ENCODE measurements around the gene SEC16B.

The SEC16B gene

GRCh38 chr1:177927021-177927596, 42.7 kb downstream of the SEC16B start:
- Histone ChIP-seq H4K8ac (ENCODE audit: low read length) (peak overlapping the region; percentile 62), H3K4me1 (ENCODE audit: control insufficient read depth, insufficient read depth, low read depth, low read length) (peaks cover 7% of the 10 kb centered on the region), H3K79me1 (replicated peaks; ENCODE audit: low read length, poor library complexity, severe bottlenecking) (no peaks in the 10 kb centered on the region)

GRCh38 chr1:177926201-177926600, 43.7 kb downstream of the SEC16B start:
- Histone ChIP-seq H3K36me3 (ENCODE audit: control insufficient read depth in 1 of 2, insufficient read depth in 2 of 2, low read depth in 1 of 2, low read length in 2 of 2) (peaks cover 6 to 25% of the 10 kb centered on the region in 2 experiments), H3K9me3 (ENCODE audit: control insufficient read depth, low read length) (no peaks in the 10 kb centered on the region), H4K91ac (ENCODE audit: low read length) (no peak overlapping the region), H3K4me2 (ENCODE audit: low read length, poor library complexity, severe bottlenecking) (no peak overlapping the region), H2BK5ac (ENCODE audit: low read depth, low read length, poor library complexity, severe bottlenecking) (no peak overlapping the region), H3K79me1 (replicated peaks; ENCODE audit: low read length, poor library complexity, severe bottlenecking) (no peaks in the 10 kb centered on the region), H2BK15ac (ENCODE audit: low read depth, poor library complexity, severe bottlenecking) (no peak overlapping the region), H3K9ac (ENCODE audit: low read length) (no peak overlapping the region), H3K4me3 (ENCODE audit: insufficient read depth in 1 of 2, low read depth in 1 of 2, low read length in 2 of 2) (no peak overlapping the region), H3K23ac (ENCODE audit: low read length in 2 of 2) (no peak overlapping the region), H4K8ac (ENCODE audit: low read length) (no peak overlapping the region), H3K4ac (ENCODE audit: low read depth in 1 of 2, low read length in 2 of 2) (no peak overlapping the region), H2BK120ac (ENCODE audit: low read depth, low read length) (no peak overlapping the region), H3K14ac (ENCODE audit: low read length in 2 of 2) (no peak overlapping the region), H3K27ac (ENCODE audit: low read length, poor library complexity, severe bottlenecking) (peak overlapping the region; percentile 77), H2AFZ (ENCODE audit: low read depth, low read length) (no peak overlapping the region), H3K27me3 (ENCODE audit: control insufficient read depth in 1 of 2, insufficient read depth in 1 of 2, low read length in 2 of 2) (no peaks in the 10 kb centered on the region), H2BK12ac (ENCODE audit: low read length in 2 of 2) (no peak overlapping the region), H2AK5ac (ENCODE audit: low read length, severe bottlenecking) (no peak overlapping the region), H3K4me1 (ENCODE audit: control insufficient read depth, insufficient read depth, low read depth, low read length) (peaks cover 7% of the 10 kb centered on the region), H3K18ac (ENCODE audit: low read depth in 1 of 2, low read length in 2 of 2) (no peak overlapping the region)
- DNase-seq = no peak

More at GRCh38 chr1:177927021-177927596, 42.7 kb downstream of the SEC16B start:
- no peak overlapping the region for H2BK120ac ChIP-seq (ENCODE audit: low read depth, low read length)
- H3K18ac ChIP-seq (ENCODE audit: low read depth in 1 of 2, low read length in 2 of 2) = peak overlapping the region in 1 of 2 experiments; percentile 31
- no peak overlapping the region for H3K4me3 ChIP-seq (ENCODE audit: insufficient read depth in 1 of 2, low read depth in 1 of 2, low read length in 2 of 2)
- H2BK5ac ChIP-seq (ENCODE audit: low read depth, low read length, poor library complexity, severe bottlenecking) = no peak overlapping the region
- 0% methylated on average over 4 of the region's 5 CpGs for WGBS
- no peak overlapping the region for H3K14ac ChIP-seq (ENCODE audit: low read length in 2 of 2)
- H3K9me3 ChIP-seq (ENCODE audit: control insufficient read depth, low read length) = no peaks in the 10 kb centered on the region
- no peak overlapping the region for H3K4me2 ChIP-seq (ENCODE audit: low read length, poor library complexity, severe bottlenecking)
- H2AFZ ChIP-seq (ENCODE audit: low read depth, low read length) = no peak overlapping the region
- no peak overlapping the region for H4K91ac ChIP-seq (ENCODE audit: low read length)
- H2BK12ac ChIP-seq (ENCODE audit: low read length in 2 of 2) = peak overlapping the region in 1 of 2 experiments; percentile 38
- peak overlapping the region; percentile 85 for H2AK5ac ChIP-seq (ENCODE audit: low read length, severe bottlenecking)
- no peak overlapping the region for H3K4ac ChIP-seq (ENCODE audit: low read depth in 1 of 2, low read length in 2 of 2)
- no peaks in the 10 kb centered on the region for H3K27me3 ChIP-seq (ENCODE audit: control insufficient read depth in 1 of 2, insufficient read depth in 1 of 2, low read length in 2 of 2)
- peak; percentile 71 for DNase-seq
- peak overlapping the region; percentile 77 for H3K27ac ChIP-seq (ENCODE audit: low read length, poor library complexity, severe bottlenecking)
- peaks cover 8 to 34% of the 10 kb centered on the region in 2 experiments for H3K36me3 ChIP-seq (ENCODE audit: control insufficient read depth in 1 of 2, insufficient read depth in 2 of 2, low read depth in 1 of 2, low read length in 2 of 2)
- no peak overlapping the region for H2BK15ac ChIP-seq (ENCODE audit: low read depth, poor library complexity, severe bottlenecking)
- H3K23ac ChIP-seq (ENCODE audit: low read length in 2 of 2) = no peak overlapping the region
- H3K9ac ChIP-seq (ENCODE audit: low read length) = peak overlapping the region; percentile 40

- H3K4me2 ChIP-seq (ENCODE audit: low read length, poor library complexity, severe bottlenecking) = no peak overlapping the region
- no peak overlapping the region for H2BK120ac ChIP-seq (ENCODE audit: low read depth, low read length)
- H3K79me1 ChIP-seq (replicated peaks; ENCODE audit: low read length, poor library complexity, severe bottlenecking) = no peaks in the 10 kb centered on the region
- no peak overlapping the region for H3K14ac ChIP-seq (ENCODE audit: low read length in 2 of 2)
- H3K27ac ChIP-seq (ENCODE audit: low read length, poor library complexity, severe bottlenecking) = no peak overlapping the region
- no peaks in the 10 kb centered on the region for H3K9me3 ChIP-seq (ENCODE audit: control insufficient read depth, low read length)
- H2BK12ac ChIP-seq (ENCODE audit: low read length in 2 of 2) = no peak overlapping the region
- no peak overlapping the region for H3K18ac ChIP-seq (ENCODE audit: low read depth in 1 of 2, low read length in 2 of 2)
- no peak for DNase-seq
- H2BK5ac ChIP-seq (ENCODE audit: low read depth, low read length, poor library complexity, severe bottlenecking) = no peak overlapping the region
- no peak overlapping the region for H4K91ac ChIP-seq (ENCODE audit: low read length)
- H3K4me1 ChIP-seq (ENCODE audit: control insufficient read depth, insufficient read depth, low read depth, low read length) = peaks cover 7% of the 10 kb centered on the region
- H2BK15ac ChIP-seq (ENCODE audit: low read depth, poor library complexity, severe bottlenecking) = no peak overlapping the region
- H3K23ac ChIP-seq (ENCODE audit: low read length in 2 of 2) = no peak overlapping the region
- no peak overlapping the region for H2AFZ ChIP-seq (ENCODE audit: low read depth, low read length)
- 42% methylated on average over 2 of the region's 2 CpGs for WGBS
- H3K36me3 ChIP-seq (ENCODE audit: control insufficient read depth in 1 of 2, insufficient read depth in 2 of 2, low read depth in 1 of 2, low read length in 2 of 2) = peaks cover 6 to 13% of the 10 kb centered on the region in 2 experiments
- H2AK5ac ChIP-seq (ENCODE audit: low read length, severe bottlenecking) = no peak overlapping the region
- no peak overlapping the region for H3K9ac ChIP-seq (ENCODE audit: low read length)
- no peak overlapping the region for H3K4me3 ChIP-seq (ENCODE audit: insufficient read depth in 1 of 2, low read depth in 1 of 2, low read length in 2 of 2)
- no peak overlapping the region for H3K4ac ChIP-seq (ENCODE audit: low read depth in 1 of 2, low read length in 2 of 2)
- no peaks in the 10 kb centered on the region for H3K27me3 ChIP-seq (ENCODE audit: control insufficient read depth in 1 of 2, insufficient read depth in 1 of 2, low read length in 2 of 2)
- no peak overlapping the region for H4K8ac ChIP-seq (ENCODE audit: low read length)
Measured at GRCh38 chr1:177925006-177925405, 44.9 kb downstream of the SEC16B start.

GRCh38 chr1:177923441-177923840, 46.4 kb downstream of the SEC16B start:
- no peak overlapping the region for H3K27ac ChIP-seq (ENCODE audit: low read length, poor library complexity, severe bottlenecking)
- no peak overlapping the region for H4K91ac ChIP-seq (ENCODE audit: low read length)
- H3K23ac ChIP-seq (ENCODE audit: low read length in 2 of 2) = no peak overlapping the region
- H3K4me2 ChIP-seq (ENCODE audit: low read length, poor library complexity, severe bottlenecking) = no peak overlapping the region
- H3K27me3 ChIP-seq (ENCODE audit: control insufficient read depth in 1 of 2, insufficient read depth in 1 of 2, low read length in 2 of 2) = no peaks in the 10 kb centered on the region
- no peak overlapping the region for H2AK5ac ChIP-seq (ENCODE audit: low read length, severe bottlenecking)
- H2BK5ac ChIP-seq (ENCODE audit: low read depth, low read length, poor library complexity, severe bottlenecking) = no peak overlapping the region
- H3K4me1 ChIP-seq (ENCODE audit: control insufficient read depth, insufficient read depth, low read depth, low read length) = peaks cover 7% of the 10 kb centered on the region
- no peak overlapping the region for H3K4me3 ChIP-seq (ENCODE audit: insufficient read depth in 1 of 2, low read depth in 1 of 2, low read length in 2 of 2)
- no peak overlapping the region for H3K4ac ChIP-seq (ENCODE audit: low read depth in 1 of 2, low read length in 2 of 2)
- no peak overlapping the region for H2BK12ac ChIP-seq (ENCODE audit: low read length in 2 of 2)
- no peak for DNase-seq
- WGBS = 94% methylated on average over 3 of the region's 3 CpGs
- no peaks in the 10 kb centered on the region for H3K79me1 ChIP-seq (replicated peaks; ENCODE audit: low read length, poor library complexity, severe bottlenecking)
- H3K18ac ChIP-seq (ENCODE audit: low read depth in 1 of 2, low read length in 2 of 2) = no peak overlapping the region
- H2AFZ ChIP-seq (ENCODE audit: low read depth, low read length) = no peak overlapping the region
- no peak overlapping the region for H2BK15ac ChIP-seq (ENCODE audit: low read depth, poor library complexity, severe bottlenecking)
- H3K36me3 ChIP-seq (ENCODE audit: control insufficient read depth in 1 of 2, insufficient read depth in 2 of 2, low read depth in 1 of 2, low read length in 2 of 2) = no peaks in the 10 kb centered on the region
- H2BK120ac ChIP-seq (ENCODE audit: low read depth, low read length) = no peak overlapping the region
- no peak overlapping the region for H3K9ac ChIP-seq (ENCODE audit: low read length)
- H4K8ac ChIP-seq (ENCODE audit: low read length) = no peak overlapping the region
- no peaks in the 10 kb centered on the region for H3K9me3 ChIP-seq (ENCODE audit: control insufficient read depth, low read length)
- no peak overlapping the region for H3K14ac ChIP-seq (ENCODE audit: low read length in 2 of 2)
